Osteoblast (primary cell): Measurements from ENCODE around the gene CAPG. TPM values are rescaled to one million over a fixed set of nuclear protein-coding genes. Genes with fewer than 3 reads are reported as not detected.
A peak's percentile ranks its signal among the peaks of the same experiment; 100 is the strongest.

ENCODE experiments used
- DNase-seq: peaks from one replicate; pipeline ENCODE4 v3.0.0; 2011; ENCODE audit warnings: low spot score, mixed read lengths; ENCODE audit not compliant: insufficient read length; ENCODE audit errors: missing footprints
- H2AFZ ChIP-seq: 2 replicates; pipeline ENCODE4 v1.6.0; 2011; ENCODE audit warnings: mild to moderate bottlenecking, low read length
- H3K27ac ChIP-seq: 2 replicates; pipeline ENCODE4 v1.5.1; 2011; ENCODE audit warnings: mild to moderate bottlenecking, low read depth, low read length, moderate library complexity
- H3K27me3 ChIP-seq: 2 replicates; pipeline ENCODE4 v1.6.0; 2012; ENCODE audit warnings: mild to moderate bottlenecking, control low read depth, inconsistent platforms, low read length, moderate library complexity; ENCODE audit not compliant: insufficient read depth
- H3K36me3 ChIP-seq: 2 replicates; pipeline ENCODE4 v1.5.1; 2011; ENCODE audit warnings: mild to moderate bottlenecking, low read length, control low read depth, moderate library complexity; ENCODE audit not compliant: insufficient read depth
- H3K4me1 ChIP-seq: 2 replicates; pipeline ENCODE4 v1.5.1; 2011; ENCODE audit warnings: mild to moderate bottlenecking, low read length, control low read depth, moderate library complexity; ENCODE audit not compliant: insufficient read depth
- H3K4me2 ChIP-seq: 2 replicates; pipeline ENCODE4 v1.6.0; 2011; ENCODE audit warnings: mild to moderate bottlenecking, low read length; ENCODE audit not compliant: insufficient read depth
- H3K4me3 ChIP-seq: fragments of 200-600 bp; sonication (generic); 3 replicates; pipeline ENCODE4 v1.5.1; 2012; ENCODE audit warnings: mild to moderate bottlenecking, low read length, inconsistent platforms; ENCODE audit not compliant: insufficient read depth
- H3K79me2 ChIP-seq: 2 replicates; pipeline ENCODE4 v1.6.0; 2012; ENCODE audit warnings: mild to moderate bottlenecking, low read length, control low read depth, inconsistent platforms; ENCODE audit not compliant: insufficient read depth
- H3K9me3 ChIP-seq: 2 replicates; pipeline ENCODE4 v1.5.1; 2011; ENCODE audit warnings: low read depth, low read length, control low read depth
- H4K20me1 ChIP-seq: 2 replicates; pipeline ENCODE4 v1.6.0; 2012; ENCODE audit warnings: mild to moderate bottlenecking, low read length, control low read depth; ENCODE audit not compliant: insufficient read depth
- CTCF ChIP-seq: IDR thresholded peaks from 2 replicates; pipeline ENCODE4 v1.5.1; 2011; ENCODE audit warnings: mild to moderate bottlenecking, low read depth, low read length, moderate library complexity; ENCODE audit errors: extremely low read depth
- total RNA-seq: library from RNA; depleted of rRNA; stranded (reverse); fragments of >200 nt; gene quantifications from 2 replicates; pipeline ENCODE4 v1.2.3, GENCODE V29; 2012

The CAPG gene
- total RNA-seq, 1 donor, result 140 TPM

- Histone ChIP-seq H3K27me3 (no peaks in the 10 kb centered on the region), H2AFZ (peak overlapping the region; percentile 89), H3K9me3 (no peaks in the 10 kb centered on the region), H3K79me2 (peaks cover 6% of the 10 kb centered on the region), H3K4me3 (peak overlapping the region; percentile 94), H3K4me1 (peaks cover 27% of the 10 kb centered on the region), H4K20me1 (no peaks in the 10 kb centered on the region), H3K36me3 (no peaks in the 10 kb centered on the region), H3K27ac (peak overlapping the region; percentile 81), H3K4me2 (peak overlapping the region; percentile 92)
- TF ChIP-seq CTCF, result no peak
- peak; percentile 13 for DNase-seq
Observed at GRCh38 chr2:85419009-85419675, 9.0 kb upstream of the CAPG start.

- TF ChIP-seq CTCF, result no peak
- Histone ChIP-seq H3K4me3 (peak within 1 kb of the TSS; percentile 94), H3K4me1 (peaks cover 35% of the 10 kb centered on the region), H3K9me3 (no peaks in the 10 kb centered on the region), H3K4me2 (peak within 1 kb of the TSS; percentile 92), H3K36me3 (no peaks in the 10 kb centered on the region), H3K27me3 (no peaks in the 10 kb centered on the region), H3K79me2 (peaks cover 6% of the 10 kb centered on the region), H3K27ac (peak within 1 kb of the TSS; percentile 81), H4K20me1 (no peaks in the 10 kb centered on the region), H2AFZ (peak within 1 kb of the TSS; percentile 89)
- peak; percentile 97 for DNase-seq
Observed at GRCh38 chr2:85418132-85419008, 8.2 kb upstream of the CAPG start, which contains the start of gene SH2D6. SH2D6 (plus strand) TSS chr2:85418714; CDS start chr2:85429466, 10,752 bp downstream.

- Histone ChIP-seq H3K27me3 (no peaks in the 10 kb centered on the region), H3K9me3 (no peaks in the 10 kb centered on the region), H3K4me3 (no peak overlapping the region), H3K79me2 (peaks cover 20% of the 10 kb centered on the region), H3K4me1 (peaks cover 34% of the 10 kb centered on the region), H3K36me3 (no peaks in the 10 kb centered on the region), H2AFZ (no peak overlapping the region), H3K4me2 (no peak overlapping the region), H3K27ac (no peak overlapping the region), H4K20me1 (no peaks in the 10 kb centered on the region)
- peak; percentile 64 for DNase-seq
- TF ChIP-seq CTCF, result no peak
Observed at GRCh38 chr2:85415980-85416650, 5.9 kb upstream of the CAPG start.
